Activated naive CD4-positive, alpha-beta T cell treated with anti-CD3 and anti-CD28 coated beads, Interleukin-2, amount 50 U/mL, for 24 hours (primary cell): ENCODE results near the gene IQCE.
A peak's percentile ranks its signal among the peaks of the same experiment; 100 is the strongest.

Experiments
- H3K27ac Mint-ChIP-seq: one replicate; pipeline ENCODE4 v1.8.0; 2021; ENCODE audit warnings: mild to moderate bottlenecking, mixed read lengths
- H3K27me3 Mint-ChIP-seq: one replicate; pipeline ENCODE4 v1.8.0; 2021; ENCODE audit warnings: mixed read lengths
- H3K36me3 Mint-ChIP-seq: one replicate; pipeline ENCODE4 v1.8.0; 2021; ENCODE audit warnings: mixed read lengths
- H3K4me1 Mint-ChIP-seq: one replicate; pipeline ENCODE4 v1.8.0; 2021; ENCODE audit warnings: mixed read lengths
- H3K4me3 Mint-ChIP-seq: one replicate; pipeline ENCODE4 v1.8.0; 2021; ENCODE audit warnings: mild to moderate bottlenecking, mixed read lengths
- H3K9me3 Mint-ChIP-seq: one replicate; pipeline ENCODE4 v1.8.0; 2021; ENCODE audit warnings: mixed read lengths

IQCE gene

GRCh38 chr7:2629746-2630681 lies 71.2 kb downstream of the IQCE start:
- no peak overlapping the region for H3K27ac Mint-ChIP-seq
- H3K9me3 Mint-ChIP-seq = no peaks in the 10 kb centered on the region
- H3K4me3 Mint-ChIP-seq = no peak overlapping the region
- H3K27me3 Mint-ChIP-seq = no peaks in the 10 kb centered on the region
- H3K36me3 Mint-ChIP-seq = no peaks in the 10 kb centered on the region
- H3K4me1 Mint-ChIP-seq = peaks cover 17% of the 10 kb centered on the region

- no peaks in the 10 kb centered on the region for H3K9me3 Mint-ChIP-seq
- peaks cover 17% of the 10 kb centered on the region for H3K4me1 Mint-ChIP-seq
- H3K27me3 Mint-ChIP-seq = no peaks in the 10 kb centered on the region
- peak within 1 kb of the TSS; percentile 90 for H3K27ac Mint-ChIP-seq
- H3K4me3 Mint-ChIP-seq = peak within 1 kb of the TSS; percentile 93
- H3K36me3 Mint-ChIP-seq = no peaks in the 10 kb centered on the region
Observed at GRCh38 chr7:2631946-2632732, 73.4 kb downstream of the IQCE start, which contains the start of gene TTYH3. TTYH3 (plus strand) TSS chr7:2631986; CDS start chr7:2632156, 170 bp downstream.

GRCh38 chr7:2632733-2633537 lies 74.2 kb downstream of the IQCE start:
- H3K27ac Mint-ChIP-seq = peak overlapping the region; percentile 51
- H3K4me3 Mint-ChIP-seq = peak overlapping the region; percentile 93
- H3K27me3 Mint-ChIP-seq = no peaks in the 10 kb centered on the region
- no peaks in the 10 kb centered on the region for H3K9me3 Mint-ChIP-seq
- peaks cover 17% of the 10 kb centered on the region for H3K4me1 Mint-ChIP-seq
- H3K36me3 Mint-ChIP-seq = no peaks in the 10 kb centered on the region

GRCh38 chr7:2633538-2634266 lies 74.9 kb downstream of the IQCE start:
- H3K27ac Mint-ChIP-seq = no peak overlapping the region
- peaks cover 17% of the 10 kb centered on the region for H3K4me1 Mint-ChIP-seq
- H3K4me3 Mint-ChIP-seq = peak overlapping the region; percentile 93
- H3K9me3 Mint-ChIP-seq = no peaks in the 10 kb centered on the region
- no peaks in the 10 kb centered on the region for H3K27me3 Mint-ChIP-seq
- no peaks in the 10 kb centered on the region for H3K36me3 Mint-ChIP-seq

GRCh38 chr7:2634267-2635145 lies 75.7 kb downstream of the IQCE start:
- Mint-ChIP-seq H3K27ac (no peak overlapping the region), H3K4me3 (peak overlapping the region; percentile 93), H3K9me3 (no peaks in the 10 kb centered on the region), H3K4me1 (peaks cover 17% of the 10 kb centered on the region), H3K36me3 (no peaks in the 10 kb centered on the region), H3K27me3 (no peaks in the 10 kb centered on the region)

GRCh38 chr7:2635148-2635668 lies 76.4 kb downstream of the IQCE start:
- Mint-ChIP-seq H3K27ac (no peak overlapping the region), H3K36me3 (no peaks in the 10 kb centered on the region), H3K27me3 (no peaks in the 10 kb centered on the region), H3K4me3 (no peak overlapping the region), H3K9me3 (no peaks in the 10 kb centered on the region), H3K4me1 (peaks cover 17% of the 10 kb centered on the region)

- Mint-ChIP-seq H3K27me3 (no peaks in the 10 kb centered on the region), H3K4me3 (no peak overlapping the region), H3K36me3 (no peaks in the 10 kb centered on the region), H3K27ac (no peak overlapping the region), H3K9me3 (no peaks in the 10 kb centered on the region), H3K4me1 (peaks cover 17% of the 10 kb centered on the region)
Observed at GRCh38 chr7:2635810-2636701, 77.3 kb downstream of the IQCE start.

- no peaks in the 10 kb centered on the region for H3K36me3 Mint-ChIP-seq
- no peaks in the 10 kb centered on the region for H3K9me3 Mint-ChIP-seq
- H3K4me1 Mint-ChIP-seq = peaks cover 14% of the 10 kb centered on the region
- no peak overlapping the region for H3K27ac Mint-ChIP-seq
- no peak overlapping the region for H3K4me3 Mint-ChIP-seq
- no peaks in the 10 kb centered on the region for H3K27me3 Mint-ChIP-seq
Observed at GRCh38 chr7:2637066-2637471, 78.3 kb downstream of the IQCE start.

- Mint-ChIP-seq H3K4me3 (no peak overlapping the region), H3K4me1 (peaks cover 11% of the 10 kb centered on the region), H3K9me3 (no peaks in the 10 kb centered on the region), H3K27ac (no peak overlapping the region), H3K36me3 (no peaks in the 10 kb centered on the region), H3K27me3 (no peaks in the 10 kb centered on the region)
Observed at GRCh38 chr7:2637505-2638223, 78.9 kb downstream of the IQCE start.

GRCh38 chr7:2638224-2638991 lies 79.6 kb downstream of the IQCE start:
- Mint-ChIP-seq H3K4me3 (no peak overlapping the region), H3K27me3 (no peaks in the 10 kb centered on the region), H3K27ac (no peak overlapping the region), H3K36me3 (no peaks in the 10 kb centered on the region), H3K9me3 (no peaks in the 10 kb centered on the region), H3K4me1 (peaks cover 8% of the 10 kb centered on the region)

- H3K27ac Mint-ChIP-seq = no peak overlapping the region
- H3K36me3 Mint-ChIP-seq = no peaks in the 10 kb centered on the region
- no peaks in the 10 kb centered on the region for H3K27me3 Mint-ChIP-seq
- H3K9me3 Mint-ChIP-seq = no peaks in the 10 kb centered on the region
- H3K4me3 Mint-ChIP-seq = no peak overlapping the region
- peaks cover 2% of the 10 kb centered on the region for H3K4me1 Mint-ChIP-seq
Observed at GRCh38 chr7:2639181-2639681, 80.5 kb downstream of the IQCE start.
